HT-29 (cell line): ENCODE results near the gene PRICKLE4. TPM values are rescaled to one million over a fixed set of nuclear protein-coding genes. Genes with fewer than 3 reads are reported as not detected.

ENCODE experiments used
- DNase-seq: peaks from one replicate; pipeline ENCODE4 v3.0.0-alpha.2; 2015; ENCODE audit warnings: low spot score
- total RNA-seq: library from RNA; depleted of rRNA; stranded (reverse); fragments of >200 nt; shearing (Covaris generic); gene quantifications from 2 replicates; pipeline ENCODE4 v1.2.3, GENCODE V29; 2014; rRNA removed

PRICKLE4 gene
- total RNA-seq, result 16.0 and 16.9 TPM in 2 replicates

- DNase-seq, result peak; percentile 75
Measured at GRCh38 chr6:41780551-41781365, at the start of gene PRICKLE4. Gene PRICKLE4, plus strand, starts transcription at chr6:41780782. Its CDS starts 2,692 bp downstream, at chr6:41783474.

GRCh38 chr6:41731561-41732086 is 49.0 kb upstream of the PRICKLE4 start:
- DNase-seq, result no peak

GRCh38 chr6:41732149-41732548 is 48.4 kb upstream of the PRICKLE4 start:
- no peak for DNase-seq

GRCh38 chr6:41732591-41733359 is 47.8 kb upstream of the PRICKLE4 start:
- DNase-seq, result no peak

GRCh38 chr6:41733360-41733706 is 47.2 kb upstream of the PRICKLE4 start:
- DNase-seq, result no peak

GRCh38 chr6:41733707-41734665 is 46.6 kb upstream of the PRICKLE4 start:
- DNase-seq, result peak; percentile 63

- DNase-seq, result peak; percentile 66
Measured at GRCh38 chr6:41734666-41735426, 45.7 kb upstream of the PRICKLE4 start.

GRCh38 chr6:41735427-41736185 is 45.0 kb upstream of the PRICKLE4 start, which contains the start of gene TFEB:
Gene TFEB, minus strand, starts transcription at chr6:41735608. Its CDS starts 44,395 bp downstream, at chr6:41691213.
- peak; percentile 96 for DNase-seq

- no peak for DNase-seq
Measured at GRCh38 chr6:41736186-41736733, 44.3 kb upstream of the PRICKLE4 start.

GRCh38 chr6:41736800-41737555 is 43.6 kb upstream of the PRICKLE4 start:
- DNase-seq, result no peak

GRCh38 chr6:41737591-41738130 is 42.9 kb upstream of the PRICKLE4 start:
- DNase-seq, result no peak

- DNase-seq, result no peak
Measured at GRCh38 chr6:41739041-41739440, 41.5 kb upstream of the PRICKLE4 start.

- no peak for DNase-seq
Measured at GRCh38 chr6:41740366-41741162, 40.0 kb upstream of the PRICKLE4 start.

- DNase-seq, result peak; percentile 93
Measured at GRCh38 chr6:41741625-41742490, 38.7 kb upstream of the PRICKLE4 start.

GRCh38 chr6:41743406-41744235 is 37.0 kb upstream of the PRICKLE4 start:
- DNase-seq, result no peak
